SU-DHL-6 (cell line): ENCODE results near the gene ZNF213.

Experiments used
- H2AFZ ChIP-seq: fragments of 200-600 bp; sonication (generic); 2 replicates; pipeline ENCODE4 v1.6.1; 2014; ENCODE audit warnings: low read depth, mild to moderate bottlenecking, moderate library complexity, mixed read lengths, antibody characterized with exemption, low read length; ENCODE audit not compliant: severe bottlenecking
- H3F3A ChIP-seq: fragments of 200-600 bp; shearing (Covaris generic); 2 replicates; pipeline ENCODE4 v1.6.0; 2016; ENCODE audit warnings: antibody characterized with exemption, mild to moderate bottlenecking; ENCODE audit not compliant: insufficient read depth
- H3K27ac ChIP-seq: fragments of 200-600 bp; sonication (generic); 2 replicates; pipeline ENCODE4 v1.5.1; 2016; ENCODE audit warnings: low read depth, mild to moderate bottlenecking, low read length, moderate library complexity, mixed read lengths
- H3K27me3 ChIP-seq: fragments of 200-600 bp; sonication (generic), shearing (Covaris generic); 2 replicates; pipeline ENCODE4 v1.6.0; 2014; ENCODE audit warnings: mild to moderate bottlenecking, low read length
- H3K36me3 ChIP-seq: fragments of 200-600 bp; sonication (generic); 2 replicates; pipeline ENCODE4 v1.6.1; 2014; ENCODE audit warnings: mild to moderate bottlenecking, low read length, mixed read lengths
- H3K4me2 ChIP-seq: fragments of 300-600, 200-600 bp; shearing (Covaris generic), sonication (generic); 2 replicates; pipeline ENCODE4 v1.6.0; 2014; ENCODE audit warnings: low read length, low read depth, mild to moderate bottlenecking; ENCODE audit not compliant: poor library complexity, severe bottlenecking
- H3K4me3 ChIP-seq: fragments of 200-600 bp; sonication (generic); 2 replicates; pipeline ENCODE4 v1.5.1; 2014; ENCODE audit warnings: antibody characterized with exemption, low read length, mild to moderate bottlenecking, mixed read lengths; ENCODE audit not compliant: insufficient read depth, poor library complexity, severe bottlenecking
- H3K79me2 ChIP-seq: fragments of 200-600 bp; sonication (generic); 2 replicates; pipeline ENCODE4 v1.6.1; 2014; ENCODE audit warnings: mild to moderate bottlenecking, low read length, moderate library complexity; ENCODE audit not compliant: insufficient read depth
- H3K9ac ChIP-seq: fragments of 200-600 bp; sonication (generic); 2 replicates; pipeline ENCODE4 v1.7.0; 2014; ENCODE audit warnings: mild to moderate bottlenecking, low read length
- H3K9me2 ChIP-seq: fragments of 200-600 bp; sonication (generic); replicated peaks from 2 replicates; pipeline ENCODE4 v1.6.1; 2014; ENCODE audit warnings: low read length; ENCODE audit not compliant: insufficient read depth
- H3K9me3 ChIP-seq: fragments of 200-600 bp; sonication (generic); 2 replicates; pipeline ENCODE4 v1.6.1; 2014; ENCODE audit warnings: low read length, mixed read lengths; ENCODE audit not compliant: insufficient read depth
- H4K20me1 ChIP-seq: fragments of 200-600 bp; sonication (generic); 2 replicates; pipeline ENCODE4 v1.6.1; 2014; ENCODE audit warnings: low read depth, mild to moderate bottlenecking, antibody characterized with exemption, low read length, moderate library complexity, mixed read lengths
- CTCF ChIP-seq: fragments of 200-600 bp; sonication (generic); IDR thresholded peaks from one replicate; pipeline ENCODE4 v1.5.1; 2017; ENCODE audit warnings: antibody characterized with exemption, mild to moderate bottlenecking, low read length, moderate library complexity; ENCODE audit not compliant: insufficient read depth, poor library complexity, severe bottlenecking
- EZH2phosphoT487 ChIP-seq: fragments of 200-600 bp; sonication (generic), shearing (Covaris generic); conservative IDR thresholded peaks from 2 replicates; pipeline ENCODE4 v1.6.1; 2018; ENCODE audit warnings: mild to moderate bottlenecking, antibody characterized with exemption, low read length, moderate library complexity, mixed read lengths

ZNF213 gene

GRCh38 chr16:3155181-3155580, 20.4 kb downstream of the ZNF213 start:
- Histone ChIP-seq H3K9me3 (no peaks in the 10 kb centered on the region), H3K4me3 (no peak overlapping the region), H3K36me3 (no peaks in the 10 kb centered on the region), H3F3A (peaks cover 12% of the 10 kb centered on the region; the same call in 1 of the 2 replicates), H3K4me2 (no peak overlapping the region), H3K9ac (no peak overlapping the region), H4K20me1 (no peaks in the 10 kb centered on the region), H3K79me2 (no peaks in the 10 kb centered on the region), H3K27ac (no peak overlapping the region), H3K27me3 (no peaks in the 10 kb centered on the region), H2AFZ (no peak overlapping the region), H3K9me2 (no peaks in the 10 kb centered on the region)
- TF ChIP-seq EZH2phosphoT487 (no peak), CTCF (no peak)

DNA sequence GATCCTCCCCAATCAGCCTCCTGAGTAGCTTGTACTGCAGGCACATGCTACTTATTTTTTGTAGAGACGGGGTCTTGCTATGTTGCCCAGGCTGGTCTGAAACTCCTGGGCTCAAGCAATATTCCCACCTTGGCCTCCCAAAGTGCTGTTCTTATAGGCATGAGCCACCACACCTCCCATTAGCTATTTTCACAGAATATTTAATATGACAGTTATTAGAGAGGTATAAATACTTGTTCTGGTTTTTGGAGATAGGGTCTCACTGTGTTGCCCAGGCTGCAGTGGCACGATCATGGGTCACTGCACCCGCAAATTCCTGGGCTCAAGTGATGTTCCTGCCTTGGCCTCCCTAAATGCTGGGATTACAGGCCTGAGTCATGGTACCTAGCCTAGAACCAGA, 21.1 kb downstream of the ZNF213 start:
- H3K4me3 ChIP-seq, result no peak overlapping the region
- 0 out of 2 replicates have a peak, but pooled peaks cover 9% of the 10 kb centered on the region for H3F3A ChIP-seq
- no peak overlapping the region for H3K9ac ChIP-seq
- no peaks in the 10 kb centered on the region for H3K9me3 ChIP-seq
- no peaks in the 10 kb centered on the region for H4K20me1 ChIP-seq
- H3K79me2 ChIP-seq, result no peaks in the 10 kb centered on the region
- H3K27me3 ChIP-seq, result no peaks in the 10 kb centered on the region
- TF ChIP-seq CTCF, result no peak
- TF ChIP-seq EZH2phosphoT487, result no peak
- no peak overlapping the region for H2AFZ ChIP-seq
- no peak overlapping the region for H3K27ac ChIP-seq
- H3K4me2 ChIP-seq, result no peak overlapping the region
- H3K36me3 ChIP-seq, result no peaks in the 10 kb centered on the region
- H3K9me2 ChIP-seq, result no peaks in the 10 kb centered on the region

GRCh38 chr16:3157229-3158025, 22.6 kb downstream of the ZNF213 start:
- H3K4me3 ChIP-seq, result no peak overlapping the region
- no peaks in the 10 kb centered on the region for H4K20me1 ChIP-seq
- H3K27me3 ChIP-seq, result no peaks in the 10 kb centered on the region
- no peaks in the 10 kb centered on the region for H3K36me3 ChIP-seq
- H2AFZ ChIP-seq, result no peak overlapping the region
- no peak overlapping the region for H3K9ac ChIP-seq
- 0 out of 2 replicates have a peak, but pooled peaks cover 4% of the 10 kb centered on the region for H3F3A ChIP-seq
- H3K9me2 ChIP-seq, result no peaks in the 10 kb centered on the region
- H3K27ac ChIP-seq, result no peak overlapping the region
- no peaks in the 10 kb centered on the region for H3K9me3 ChIP-seq
- no peak overlapping the region for H3K4me2 ChIP-seq
- no peak for TF ChIP-seq CTCF
- no peak for TF ChIP-seq EZH2phosphoT487
- H3K79me2 ChIP-seq, result no peaks in the 10 kb centered on the region
